ENCODE data around the gene HOXA7.

DNA sequence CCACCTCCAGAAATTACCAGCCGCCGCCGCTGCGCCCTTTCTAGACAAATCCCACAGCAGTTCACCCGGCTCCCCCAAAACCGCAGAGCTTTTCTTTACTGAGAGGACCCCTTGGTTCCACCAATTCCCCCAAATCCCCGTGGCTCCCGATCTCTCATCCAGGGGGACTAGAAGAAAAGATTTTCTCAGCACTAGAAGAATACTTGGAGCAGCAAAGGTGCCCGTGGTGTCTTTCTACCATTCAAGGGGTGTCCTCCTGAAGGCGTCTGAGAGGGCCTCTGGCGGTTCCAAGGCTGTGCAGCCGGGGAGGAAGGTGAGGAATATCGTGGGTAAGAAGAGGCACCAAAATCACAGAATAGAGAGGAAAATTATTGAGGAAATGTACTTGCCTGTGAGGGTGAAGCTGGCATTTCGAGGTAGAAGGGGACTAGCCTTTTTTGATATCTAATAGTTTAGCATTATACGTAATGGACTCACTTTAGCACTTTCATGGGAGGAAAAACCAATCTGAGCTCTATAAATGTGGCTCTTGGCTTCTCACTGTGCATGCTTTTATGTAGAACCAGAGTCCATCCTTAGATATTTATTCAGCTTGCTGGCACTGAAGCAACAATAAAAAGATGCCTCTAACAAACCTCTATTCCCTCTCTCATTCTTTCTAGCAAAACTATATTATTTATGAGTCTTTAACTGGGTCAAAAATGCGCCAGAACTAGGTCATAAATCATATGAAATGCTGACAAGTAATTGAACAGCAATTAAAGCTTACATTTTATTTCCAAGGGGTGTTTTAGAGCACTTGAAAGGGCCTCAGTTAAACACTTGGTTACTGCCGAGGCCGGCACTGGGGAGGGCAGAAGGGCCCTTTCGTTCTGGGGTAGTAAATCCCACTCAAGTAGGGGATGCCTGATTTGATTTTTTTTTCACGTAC is 40.2 kb downstream of the HOXA7 start:
- TF ChIP-seq, protein P1, sequence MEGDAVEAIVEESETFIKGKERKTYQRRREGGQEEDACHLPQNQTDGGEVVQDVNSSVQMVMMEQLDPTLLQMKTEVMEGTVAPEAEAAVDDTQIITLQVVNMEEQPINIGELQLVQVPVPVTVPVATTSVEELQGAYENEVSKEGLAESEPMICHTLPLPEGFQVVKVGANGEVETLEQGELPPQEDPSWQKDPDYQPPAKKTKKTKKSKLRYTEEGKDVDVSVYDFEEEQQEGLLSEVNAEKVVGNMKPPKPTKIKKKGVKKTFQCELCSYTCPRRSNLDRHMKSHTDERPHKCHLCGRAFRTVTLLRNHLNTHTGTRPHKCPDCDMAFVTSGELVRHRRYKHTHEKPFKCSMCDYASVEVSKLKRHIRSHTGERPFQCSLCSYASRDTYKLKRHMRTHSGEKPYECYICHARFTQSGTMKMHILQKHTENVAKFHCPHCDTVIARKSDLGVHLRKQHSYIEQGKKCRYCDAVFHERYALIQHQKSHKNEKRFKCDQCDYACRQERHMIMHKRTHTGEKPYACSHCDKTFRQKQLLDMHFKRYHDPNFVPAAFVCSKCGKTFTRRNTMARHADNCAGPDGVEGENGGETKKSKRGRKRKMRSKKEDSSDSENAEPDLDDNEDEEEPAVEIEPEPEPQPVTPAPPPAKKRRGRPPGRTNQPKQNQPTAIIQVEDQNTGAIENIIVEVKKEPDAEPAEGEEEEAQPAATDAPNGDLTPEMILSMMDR (conservative IDR thresholded peaks at IDR 0.05; ENCODE audit: low read depth in 2 of 2) = no peak
- peak; percentile 98 for TF ChIP-seq EZH2 (IDR thresholded peaks at IDR 0.05; ENCODE audit: low read depth, unreplicated experiment)
- no peak for TF ChIP-seq JUNB (IDR thresholded peaks at IDR 0.05; ENCODE audit: unreplicated experiment)
- TF ChIP-seq EZH2phosphoT487 (IDR thresholded peaks at IDR 0.05; ENCODE audit: unreplicated experiment) = no peak
- TF ChIP-seq, protein P2, sequence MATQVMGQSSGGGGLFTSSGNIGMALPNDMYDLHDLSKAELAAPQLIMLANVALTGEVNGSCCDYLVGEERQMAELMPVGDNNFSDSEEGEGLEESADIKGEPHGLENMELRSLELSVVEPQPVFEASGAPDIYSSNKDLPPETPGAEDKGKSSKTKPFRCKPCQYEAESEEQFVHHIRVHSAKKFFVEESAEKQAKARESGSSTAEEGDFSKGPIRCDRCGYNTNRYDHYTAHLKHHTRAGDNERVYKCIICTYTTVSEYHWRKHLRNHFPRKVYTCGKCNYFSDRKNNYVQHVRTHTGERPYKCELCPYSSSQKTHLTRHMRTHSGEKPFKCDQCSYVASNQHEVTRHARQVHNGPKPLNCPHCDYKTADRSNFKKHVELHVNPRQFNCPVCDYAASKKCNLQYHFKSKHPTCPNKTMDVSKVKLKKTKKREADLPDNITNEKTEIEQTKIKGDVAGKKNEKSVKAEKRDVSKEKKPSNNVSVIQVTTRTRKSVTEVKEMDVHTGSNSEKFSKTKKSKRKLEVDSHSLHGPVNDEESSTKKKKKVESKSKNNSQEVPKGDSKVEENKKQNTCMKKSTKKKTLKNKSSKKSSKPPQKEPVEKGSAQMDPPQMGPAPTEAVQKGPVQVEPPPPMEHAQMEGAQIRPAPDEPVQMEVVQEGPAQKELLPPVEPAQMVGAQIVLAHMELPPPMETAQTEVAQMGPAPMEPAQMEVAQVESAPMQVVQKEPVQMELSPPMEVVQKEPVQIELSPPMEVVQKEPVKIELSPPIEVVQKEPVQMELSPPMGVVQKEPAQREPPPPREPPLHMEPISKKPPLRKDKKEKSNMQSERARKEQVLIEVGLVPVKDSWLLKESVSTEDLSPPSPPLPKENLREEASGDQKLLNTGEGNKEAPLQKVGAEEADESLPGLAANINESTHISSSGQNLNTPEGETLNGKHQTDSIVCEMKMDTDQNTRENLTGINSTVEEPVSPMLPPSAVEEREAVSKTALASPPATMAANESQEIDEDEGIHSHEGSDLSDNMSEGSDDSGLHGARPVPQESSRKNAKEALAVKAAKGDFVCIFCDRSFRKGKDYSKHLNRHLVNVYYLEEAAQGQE (IDR thresholded peaks at IDR 0.05; ENCODE audit: unreplicated experiment) = no peak
- TF ChIP-seq POLR2AphosphoS5 (IDR thresholded peaks at IDR 0.05; ENCODE audit: low read depth) = no peak
- no peak for TF ChIP-seq CREB1 (CRISPR knock-in tag; IDR thresholded peaks at IDR 0.05; ENCODE audit: low read depth)
- no peak for TF ChIP-seq ZNF114 (CRISPR knock-in tag; IDR thresholded peaks at IDR 0.05)
- TF ChIP-seq STAT1 (IDR thresholded peaks at IDR 0.05; ENCODE audit: unreplicated experiment) = no peak
- TF ChIP-seq, protein P3, sequence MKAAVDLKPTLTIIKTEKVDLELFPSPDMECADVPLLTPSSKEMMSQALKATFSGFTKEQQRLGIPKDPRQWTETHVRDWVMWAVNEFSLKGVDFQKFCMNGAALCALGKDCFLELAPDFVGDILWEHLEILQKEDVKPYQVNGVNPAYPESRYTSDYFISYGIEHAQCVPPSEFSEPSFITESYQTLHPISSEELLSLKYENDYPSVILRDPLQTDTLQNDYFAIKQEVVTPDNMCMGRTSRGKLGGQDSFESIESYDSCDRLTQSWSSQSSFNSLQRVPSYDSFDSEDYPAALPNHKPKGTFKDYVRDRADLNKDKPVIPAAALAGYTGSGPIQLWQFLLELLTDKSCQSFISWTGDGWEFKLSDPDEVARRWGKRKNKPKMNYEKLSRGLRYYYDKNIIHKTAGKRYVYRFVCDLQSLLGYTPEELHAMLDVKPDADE (IDR thresholded peaks at IDR 0.05) = no peak
- no peak for TF ChIP-seq ZNF331 (CRISPR knock-in tag; IDR thresholded peaks at IDR 0.05; ENCODE audit: low read depth)
- TF ChIP-seq NANOG (IDR thresholded peaks at IDR 0.05; ENCODE audit: borderline replicate concordance) = no peak
- TF ChIP-seq, protein P4, sequence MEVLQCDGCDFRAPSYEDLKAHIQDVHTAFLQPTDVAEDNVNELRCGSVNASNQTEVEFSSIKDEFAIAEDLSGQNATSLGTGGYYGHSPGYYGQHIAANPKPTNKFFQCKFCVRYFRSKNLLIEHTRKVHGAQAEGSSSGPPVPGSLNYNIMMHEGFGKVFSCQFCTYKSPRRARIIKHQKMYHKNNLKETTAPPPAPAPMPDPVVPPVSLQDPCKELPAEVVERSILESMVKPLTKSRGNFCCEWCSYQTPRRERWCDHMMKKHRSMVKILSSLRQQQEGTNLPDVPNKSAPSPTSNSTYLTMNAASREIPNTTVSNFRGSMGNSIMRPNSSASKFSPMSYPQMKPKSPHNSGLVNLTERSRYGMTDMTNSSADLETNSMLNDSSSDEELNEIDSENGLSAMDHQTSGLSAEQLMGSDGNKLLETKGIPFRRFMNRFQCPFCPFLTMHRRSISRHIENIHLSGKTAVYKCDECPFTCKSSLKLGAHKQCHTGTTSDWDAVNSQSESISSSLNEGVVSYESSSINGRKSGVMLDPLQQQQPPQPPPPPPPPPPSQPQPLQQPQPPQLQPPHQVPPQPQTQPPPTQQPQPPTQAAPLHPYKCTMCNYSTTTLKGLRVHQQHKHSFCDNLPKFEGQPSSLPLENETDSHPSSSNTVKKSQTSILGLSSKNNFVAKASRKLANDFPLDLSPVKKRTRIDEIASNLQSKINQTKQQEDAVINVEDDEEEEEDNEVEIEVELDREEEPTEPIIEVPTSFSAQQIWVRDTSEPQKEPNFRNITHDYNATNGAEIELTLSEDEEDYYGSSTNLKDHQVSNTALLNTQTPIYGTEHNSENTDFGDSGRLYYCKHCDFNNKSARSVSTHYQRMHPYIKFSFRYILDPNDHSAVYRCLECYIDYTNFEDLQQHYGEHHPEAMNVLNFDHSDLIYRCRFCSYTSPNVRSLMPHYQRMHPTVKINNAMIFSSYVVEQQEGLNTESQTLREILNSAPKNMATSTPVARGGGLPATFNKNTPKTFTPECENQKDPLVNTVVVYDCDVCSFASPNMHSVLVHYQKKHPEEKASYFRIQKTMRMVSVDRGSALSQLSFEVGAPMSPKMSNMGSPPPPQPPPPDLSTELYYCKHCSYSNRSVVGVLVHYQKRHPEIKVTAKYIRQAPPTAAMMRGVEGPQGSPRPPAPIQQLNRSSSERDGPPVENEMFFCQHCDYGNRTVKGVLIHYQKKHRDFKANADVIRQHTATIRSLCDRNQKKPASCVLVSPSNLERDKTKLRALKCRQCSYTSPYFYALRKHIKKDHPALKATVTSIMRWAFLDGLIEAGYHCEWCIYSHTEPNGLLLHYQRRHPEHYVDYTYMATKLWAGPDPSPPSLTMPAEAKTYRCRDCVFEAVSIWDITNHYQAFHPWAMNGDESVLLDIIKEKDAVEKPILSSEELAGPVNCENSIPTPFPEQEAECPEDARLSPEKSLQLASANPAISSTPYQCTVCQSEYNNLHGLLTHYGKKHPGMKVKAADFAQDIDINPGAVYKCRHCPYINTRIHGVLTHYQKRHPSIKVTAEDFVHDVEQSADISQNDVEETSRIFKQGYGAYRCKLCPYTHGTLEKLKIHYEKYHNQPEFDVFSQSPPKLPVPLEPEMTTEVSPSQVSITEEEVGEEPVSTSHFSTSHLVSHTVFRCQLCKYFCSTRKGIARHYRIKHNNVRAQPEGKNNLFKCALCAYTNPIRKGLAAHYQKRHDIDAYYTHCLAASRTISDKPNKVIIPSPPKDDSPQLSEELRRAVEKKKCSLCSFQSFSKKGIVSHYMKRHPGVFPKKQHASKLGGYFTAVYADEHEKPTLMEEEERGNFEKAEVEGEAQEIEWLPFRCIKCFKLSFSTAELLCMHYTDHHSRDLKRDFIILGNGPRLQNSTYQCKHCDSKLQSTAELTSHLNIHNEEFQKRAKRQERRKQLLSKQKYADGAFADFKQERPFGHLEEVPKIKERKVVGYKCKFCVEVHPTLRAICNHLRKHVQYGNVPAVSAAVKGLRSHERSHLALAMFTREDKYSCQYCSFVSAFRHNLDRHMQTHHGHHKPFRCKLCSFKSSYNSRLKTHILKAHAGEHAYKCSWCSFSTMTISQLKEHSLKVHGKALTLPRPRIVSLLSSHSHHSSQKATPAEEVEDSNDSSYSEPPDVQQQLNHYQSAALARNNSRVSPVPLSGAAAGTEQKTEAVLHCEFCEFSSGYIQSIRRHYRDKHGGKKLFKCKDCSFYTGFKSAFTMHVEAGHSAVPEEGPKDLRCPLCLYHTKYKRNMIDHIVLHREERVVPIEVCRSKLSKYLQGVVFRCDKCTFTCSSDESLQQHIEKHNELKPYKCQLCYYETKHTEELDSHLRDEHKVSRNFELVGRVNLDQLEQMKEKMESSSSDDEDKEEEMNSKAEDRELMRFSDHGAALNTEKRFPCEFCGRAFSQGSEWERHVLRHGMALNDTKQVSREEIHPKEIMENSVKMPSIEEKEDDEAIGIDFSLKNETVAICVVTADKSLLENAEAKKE (CRISPR knock-in tag; IDR thresholded peaks at IDR 0.05) = no peak

Data from GM23338 (cell line).